Mesendoderm (in vitro differentiated cells): ENCODE results near the gene TSPO2.

ENCODE experiments used
- DNase-seq: peaks from one replicate; pipeline ENCODE4 v3.0.0; 2013
- H2AK5ac ChIP-seq: 2 replicates; pipeline ENCODE4 v1.6.1; 2013; ENCODE audit warnings: low read length, inconsistent platforms
- H2BK120ac ChIP-seq: 2 replicates; pipeline ENCODE4 v1.6.1; 2013; ENCODE audit warnings: low read depth, mild to moderate bottlenecking, low read length, moderate library complexity, mixed read lengths
- H2BK15ac ChIP-seq: replicated peaks from 2 replicates; pipeline ENCODE4 v1.6.1; 2013; ENCODE audit warnings: low read depth, mild to moderate bottlenecking, moderate library complexity
- H2BK5ac ChIP-seq: 2 replicates; pipeline ENCODE4 v1.6.1; 2013; ENCODE audit warnings: low read length, inconsistent platforms
- H3K18ac ChIP-seq: 2 replicates; pipeline ENCODE4 v1.6.1; 2013; ENCODE audit warnings: mild to moderate bottlenecking, low read length, mixed read lengths
- H3K23ac ChIP-seq: one replicate; pipeline ENCODE4 v1.6.1; 2013; ENCODE audit warnings: low read length
- H3K27ac ChIP-seq: 2 replicates; pipeline ENCODE4 v1.5.1; 2013; ENCODE audit warnings: low read depth, mild to moderate bottlenecking, inconsistent platforms, low read length, moderate library complexity
- H3K27me3 ChIP-seq: 2 replicates; pipeline ENCODE4 v1.6.1; 2013; ENCODE audit warnings: low read length, control low read depth, mild to moderate bottlenecking, inconsistent platforms; ENCODE audit not compliant: insufficient read depth, poor library complexity
- H3K36me3 ChIP-seq: 2 replicates; pipeline ENCODE4 v1.6.1; 2013; ENCODE audit warnings: low read length, inconsistent platforms; ENCODE audit not compliant: control insufficient read depth, insufficient read depth
- H3K4ac ChIP-seq: one replicate; pipeline ENCODE4 v1.6.1; 2013; ENCODE audit warnings: low read depth, mild to moderate bottlenecking, low read length, moderate library complexity
- H3K4me1 ChIP-seq: 2 replicates; pipeline ENCODE4 v1.6.1; 2013; ENCODE audit warnings: low read depth, low read length, inconsistent platforms; ENCODE audit not compliant: control insufficient read depth
- H3K4me2 ChIP-seq: 2 replicates; pipeline ENCODE4 v1.6.1; 2013; ENCODE audit warnings: low read length
- H3K4me3 ChIP-seq: 2 replicates; pipeline ENCODE4 v1.5.1; 2013; ENCODE audit warnings: mild to moderate bottlenecking, low read length
- H3K56ac ChIP-seq: one replicate; pipeline ENCODE4 v1.6.1; 2013; ENCODE audit warnings: low read length
- H3K79me1 ChIP-seq: 2 replicates; pipeline ENCODE4 v1.6.1; 2013; ENCODE audit warnings: low read length, inconsistent platforms
- H3K79me2 ChIP-seq: 2 replicates; pipeline ENCODE4 v1.6.1; 2013; ENCODE audit warnings: mild to moderate bottlenecking, low read length; ENCODE audit not compliant: control insufficient read depth, insufficient read depth
- H3K9ac ChIP-seq: 2 replicates; pipeline ENCODE4 v1.6.1; 2013; ENCODE audit warnings: low read length, inconsistent platforms
- H4K5ac ChIP-seq: one replicate; pipeline ENCODE4 v1.6.1; 2013; ENCODE audit warnings: low read length
- H4K8ac ChIP-seq: one replicate; pipeline ENCODE4 v1.6.1; 2013; ENCODE audit warnings: low read depth, mild to moderate bottlenecking, control low read depth, low read length, moderate library complexity
- WGBS: extraction: QIAGEN DNeasy Blood & Tissue Kit; methylation state at CpG from one replicate; pipeline ENCODE4 v1.1.7; 2013; ENCODE audit warnings: low lambda C conversion rate, missing lambda C conversion rate; ENCODE audit not compliant: insufficient coverage; ENCODE audit errors: extremely low coverage; 5-methylcytosine and 5-hydroxymethylcytosine counted together

The TSPO2 gene

GRCh38 chr6:41021832-41022231 lies 20.4 kb upstream of the TSPO2 start:
- H3K36me3 ChIP-seq = no peaks in the 10 kb centered on the region
- H3K27me3 ChIP-seq = no peaks in the 10 kb centered on the region
- no peak overlapping the region for H3K4ac ChIP-seq
- H3K79me1 ChIP-seq = no peaks in the 10 kb centered on the region
- no peaks in the 10 kb centered on the region for H3K4me1 ChIP-seq
- no peak overlapping the region for H3K4me3 ChIP-seq
- H3K23ac ChIP-seq = no peak overlapping the region
- H3K27ac ChIP-seq = no peak overlapping the region
- H3K18ac ChIP-seq = no peak overlapping the region
- no peak overlapping the region for H4K5ac ChIP-seq
- H3K79me2 ChIP-seq = no peaks in the 10 kb centered on the region
- H2BK5ac ChIP-seq = no peak overlapping the region
- no peak for DNase-seq
- H3K4me2 ChIP-seq = no peak overlapping the region
- no peak overlapping the region for H2BK15ac ChIP-seq
- no CpG with 5 or more reads among the region's 3 CpGs for WGBS
- no peak overlapping the region for H4K8ac ChIP-seq
- H2AK5ac ChIP-seq = no peak overlapping the region
- H3K56ac ChIP-seq = no peak overlapping the region
- H3K9ac ChIP-seq = no peak overlapping the region
- no peak overlapping the region for H2BK120ac ChIP-seq

DNA sequence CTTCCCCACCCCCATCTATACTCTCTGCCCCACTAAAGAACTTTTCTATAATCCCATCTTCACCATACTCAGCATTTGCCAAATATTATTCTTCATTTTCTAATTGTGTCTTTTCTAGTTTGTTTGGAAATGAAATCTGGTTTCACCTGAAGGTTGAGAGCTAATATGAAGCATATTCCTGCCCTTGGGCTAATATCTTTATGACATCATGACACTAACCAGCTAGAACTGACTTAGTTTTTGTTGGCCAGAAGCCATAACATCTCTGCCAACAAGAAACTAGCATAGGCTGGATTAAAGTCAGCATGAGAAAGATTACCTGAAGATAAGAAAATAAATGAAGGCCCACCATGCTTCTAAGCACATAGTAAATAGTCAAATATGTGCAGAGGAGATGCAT lies 20.0 kb upstream of the TSPO2 start:
- Histone ChIP-seq H3K27me3 (no peaks in the 10 kb centered on the region), H3K79me2 (no peaks in the 10 kb centered on the region), H2BK15ac (no peak overlapping the region), H3K4ac (no peak overlapping the region), H3K79me1 (no peaks in the 10 kb centered on the region), H3K27ac (no peak overlapping the region), H4K5ac (no peak overlapping the region), H3K4me1 (peaks cover 3% of the 10 kb centered on the region), H3K18ac (no peak overlapping the region), H2BK5ac (no peak overlapping the region), H2BK120ac (no peak overlapping the region), H3K56ac (no peak overlapping the region), H3K4me2 (no peak overlapping the region), H3K4me3 (no peak overlapping the region), H2AK5ac (no peak overlapping the region), H3K9ac (no peak overlapping the region), H4K8ac (no peak overlapping the region), H3K23ac (no peak overlapping the region), H3K36me3 (no peaks in the 10 kb centered on the region)
- DNase-seq = no peak

- no peak overlapping the region for H3K23ac ChIP-seq
- H3K4me1 ChIP-seq = peaks cover 3% of the 10 kb centered on the region
- H3K79me1 ChIP-seq = no peaks in the 10 kb centered on the region
- H3K4me3 ChIP-seq = no peak overlapping the region
- H3K27me3 ChIP-seq = no peaks in the 10 kb centered on the region
- no peaks in the 10 kb centered on the region for H3K36me3 ChIP-seq
- no CpG with 5 or more reads among the region's 3 CpGs for WGBS
- H4K5ac ChIP-seq = no peak overlapping the region
- H3K18ac ChIP-seq = no peak overlapping the region
- no peak overlapping the region for H3K56ac ChIP-seq
- H4K8ac ChIP-seq = no peak overlapping the region
- H2BK120ac ChIP-seq = no peak overlapping the region
- no peak overlapping the region for H2AK5ac ChIP-seq
- no peak overlapping the region for H3K4me2 ChIP-seq
- H3K4ac ChIP-seq = no peak overlapping the region
- no peak overlapping the region for H2BK5ac ChIP-seq
- no peaks in the 10 kb centered on the region for H3K79me2 ChIP-seq
- H2BK15ac ChIP-seq = no peak overlapping the region
- H3K27ac ChIP-seq = no peak overlapping the region
- no peak overlapping the region for H3K9ac ChIP-seq
- no peak for DNase-seq
Measured at GRCh38 chr6:41023114-41023513, 19.2 kb upstream of the TSPO2 start.

- Histone ChIP-seq H3K4me1 (peaks cover 8% of the 10 kb centered on the region), H2BK120ac (no peak overlapping the region), H3K36me3 (no peaks in the 10 kb centered on the region), H2AK5ac (peak overlapping the region; percentile 32), H3K56ac (peak overlapping the region; percentile 70), H3K18ac (no peak overlapping the region), H3K27me3 (no peaks in the 10 kb centered on the region), H2BK5ac (no peak overlapping the region), H4K5ac (no peak overlapping the region), H3K27ac (no peak overlapping the region), H3K79me2 (no peaks in the 10 kb centered on the region), H3K4ac (no peak overlapping the region), H2BK15ac (no peak overlapping the region), H3K4me3 (no peak overlapping the region), H3K4me2 (no peak overlapping the region), H3K23ac (no peak overlapping the region), H3K79me1 (no peaks in the 10 kb centered on the region), H3K9ac (peak overlapping the region; percentile 46), H4K8ac (no peak overlapping the region)
- no CpG with 5 or more reads among the region's 3 CpGs for WGBS
- DNase-seq = no peak
Measured at GRCh38 chr6:41025966-41026530, 16.2 kb upstream of the TSPO2 start.

GRCh38 chr6:41027241-41027640 lies 15.0 kb upstream of the TSPO2 start:
- H3K4me2 ChIP-seq = peak overlapping the region; percentile 90
- H4K8ac ChIP-seq = no peak overlapping the region
- peaks cover 8% of the 10 kb centered on the region for H3K4me1 ChIP-seq
- no peak for DNase-seq
- H3K27ac ChIP-seq = no peak overlapping the region
- no peaks in the 10 kb centered on the region for H3K36me3 ChIP-seq
- H3K56ac ChIP-seq = peak overlapping the region; percentile 86
- H3K27me3 ChIP-seq = no peaks in the 10 kb centered on the region
- no peaks in the 10 kb centered on the region for H3K79me1 ChIP-seq
- H3K79me2 ChIP-seq = no peaks in the 10 kb centered on the region
- H3K9ac ChIP-seq = peak overlapping the region; percentile 73
- H3K18ac ChIP-seq = no peak overlapping the region
- WGBS = no CpG with 5 or more reads among the region's 4 CpGs
- H2BK120ac ChIP-seq = no peak overlapping the region
- H2BK5ac ChIP-seq = no peak overlapping the region
- no peak overlapping the region for H4K5ac ChIP-seq
- no peak overlapping the region for H2BK15ac ChIP-seq
- no peak overlapping the region for H3K23ac ChIP-seq
- no peak overlapping the region for H2AK5ac ChIP-seq
- H3K4ac ChIP-seq = no peak overlapping the region
- peak overlapping the region; percentile 58 for H3K4me3 ChIP-seq
